ENCODE data around the gene TSEN54. TPM values are rescaled to one million over a fixed set of nuclear protein-coding genes. Genes with fewer than 3 reads are reported as not detected.

The TSEN54 gene
- total and polyA plus RNA-seq, 8 donors, result 14.9 to 105 (median 19.5) TPM

GRCh38 chr17:75499313-75500022, 16.9 kb upstream of the TSEN54 start:
- H3K9me3 ChIP-seq, result no peaks in the 10 kb centered on the region
- no peaks in the 10 kb centered on the region for H3K27me3 ChIP-seq
- intact Hi-C loops (cut with DNase I), result no loop called here
- FAIRE-seq, result no peak
- no peak for DNase-seq
- TF ChIP-seq CTCF (IDR thresholded peaks at IDR 0.05), result no peak
- peaks cover 0 to 4% (median 0%) of the 10 kb centered on the region in 3 donors for H3K36me3 ChIP-seq
- WGBS, 2 donors, result 64 to 71% methylated on average over 16 of the region's 16 CpGs
- H3K27ac ChIP-seq, result no peak overlapping the region
- H3K4me3 ChIP-seq, result no peak overlapping the region
- H3K4me1 ChIP-seq, result no peaks in the 10 kb centered on the region
- ATAC-seq, result no peak

- ATAC-seq, result no peak
- H3K36me3 ChIP-seq, result peaks cover 0 to 4% (median 0%) of the 10 kb centered on the region in 3 donors
- no peak overlapping the region for H3K4me3 ChIP-seq
- peak in 1 of 6 donors; percentile 66 for DNase-seq
- 88 to 90% methylated on average over 17 of the region's 17 CpGs for WGBS, 2 donors
- intact Hi-C loops (cut with DNase I), result no loop called here
- no peak overlapping the region for H3K27ac ChIP-seq
- no peaks in the 10 kb centered on the region for H3K9me3 ChIP-seq
- H3K27me3 ChIP-seq, result no peaks in the 10 kb centered on the region
- TF ChIP-seq CTCF (IDR thresholded peaks at IDR 0.05), result no peak
- H3K4me1 ChIP-seq, result no peaks in the 10 kb centered on the region
- FAIRE-seq, result no peak
Measured at GRCh38 chr17:75500419-75501216, 15.7 kb upstream of the TSEN54 start.

- intact Hi-C loops (cut with DNase I), result no loop called here
- no peak for TF ChIP-seq CTCF (IDR thresholded peaks at IDR 0.05)
- Histone ChIP-seq H3K9me3 (no peaks in the 10 kb centered on the region), H3K4me1 (no peaks in the 10 kb centered on the region), H3K27me3 (no peaks in the 10 kb centered on the region), H3K4me3 (no peak overlapping the region), H3K27ac (no peak overlapping the region), H3K36me3 (peaks cover 0 to 4% (median 0%) of the 10 kb centered on the region in 3 donors)
- WGBS, 2 donors, result 88 to 93% methylated on average over 20 to 21 of the region's 21 CpGs
- DNase-seq (peak in 1 of 6 donors; percentile 77), FAIRE-seq (no peak), ATAC-seq (no peak)
Measured at GRCh38 chr17:75501378-75502071, 14.8 kb upstream of the TSEN54 start.

GRCh38 chr17:75502072-75502720, 14.1 kb upstream of the TSEN54 start:
- no peak for TF ChIP-seq CTCF (IDR thresholded peaks at IDR 0.05)
- DNase-seq (peak in 1 of 6 donors; percentile 81), FAIRE-seq (no peak), ATAC-seq (no peak)
- Histone ChIP-seq H3K27ac (no peak overlapping the region), H3K4me1 (no peaks in the 10 kb centered on the region), H3K9me3 (no peaks in the 10 kb centered on the region), H3K4me3 (no peak overlapping the region), H3K27me3 (no peaks in the 10 kb centered on the region), H3K36me3 (peaks cover 0 to 10% (median 0%) of the 10 kb centered on the region in 3 donors)
- intact Hi-C loops (cut with DNase I), result no loop called here
- WGBS, 2 donors, result 89 to 91% methylated on average over 40 of the region's 40 CpGs
